IMR-90 (cell line): ENCODE data around the gene FBXW8. TPM values are rescaled to one million over a fixed set of nuclear protein-coding genes. Genes with fewer than 3 reads are reported as not detected.

Source experiments
- ATAC-seq: fragments of 200-7000 bp; cut with Tn5 transposase; 2 replicates; pipeline ENCODE4 v1.9.1; 2020; ENCODE audit warnings: low read depth, mild to moderate bottlenecking, moderate library complexity
- BruUV-seq: library from RNA; stranded (reverse); fragments of 400-500 nt; replicated peaks from 2 replicates; lab custom pipeline; 2021; lab: Mats Ljungman, UMichigan
- CTCF ChIA-PET: fragments of 300-600 bp; formaldehyde crosslinking; extraction: SDS; loops from one replicate; lab custom pipeline; 2021; ENCODE audit warnings: antibody characterized with exemption; lab: Yijun Ruan, JAX
- POLR2A ChIA-PET: fragments of 300-600 bp; sonication (Branson Sonifier 250); formaldehyde crosslinking; loops from one replicate; lab custom pipeline; 2022; ENCODE audit warnings: antibody characterized with exemption; ENCODE audit not compliant: unreplicated experiment; lab: Charles Lee
- DNase-seq: peaks from one replicate; pipeline ENCODE4 v3.0.0; 2013
- H2AFZ ChIP-seq: replicated peaks from 2 replicates; pipeline ENCODE3; 2013; ENCODE audit warnings: low read length, mild to moderate bottlenecking; ENCODE audit not compliant: poor library complexity
- H2AK5ac ChIP-seq: 2 replicates; pipeline ENCODE4 v1.6.1; 2013; ENCODE audit warnings: low read depth, low read length, inconsistent platforms
- H2AK9ac ChIP-seq: replicated peaks from 2 replicates; pipeline ENCODE3; 2013; ENCODE audit warnings: mild to moderate bottlenecking, low read depth, low read length, moderate library complexity; ENCODE audit not compliant: poor library complexity
- H2BK120ac ChIP-seq: 2 replicates; pipeline ENCODE4 v1.6.1; 2013; ENCODE audit warnings: low read depth, low read length, inconsistent platforms
- H2BK15ac ChIP-seq: 3 replicates; pipeline ENCODE4 v1.6.1; 2013; ENCODE audit warnings: low read depth, low read length, inconsistent platforms
- H2BK20ac ChIP-seq: 2 replicates; pipeline ENCODE4 v1.6.1; 2013; ENCODE audit warnings: low read depth, mild to moderate bottlenecking, inconsistent platforms, low read length, moderate library complexity
- H2BK5ac ChIP-seq: 2 replicates; pipeline ENCODE4 v1.6.1; 2013; ENCODE audit warnings: mild to moderate bottlenecking, low read depth, low read length, inconsistent platforms; ENCODE audit not compliant: poor library complexity, severe bottlenecking
- H3K14ac ChIP-seq: replicated peaks from 2 replicates; pipeline ENCODE4 v1.6.1; 2013; ENCODE audit warnings: low read depth, low read length, inconsistent platforms
- H3K18ac ChIP-seq: 2 replicates; pipeline ENCODE4 v1.6.1; 2013; ENCODE audit warnings: low read depth, low read length, control low read depth
- H3K23ac ChIP-seq: 2 replicates; pipeline ENCODE4 v1.6.1; 2013; ENCODE audit warnings: low read depth, low read length, inconsistent platforms
- H3K27ac ChIP-seq: 2 replicates; pipeline ENCODE4 v1.5.1; 2013; ENCODE audit warnings: mild to moderate bottlenecking, control low read depth, low read length; ENCODE audit not compliant: insufficient read depth
- H3K27me3 ChIP-seq: 2 replicates; pipeline ENCODE4 v1.6.1; 2013; ENCODE audit warnings: low read length; ENCODE audit not compliant: control insufficient read depth, insufficient read depth
- H3K36me3 ChIP-seq: 2 replicates; pipeline ENCODE4 v1.6.1; 2013; ENCODE audit warnings: low read length, mixed read lengths; ENCODE audit not compliant: control insufficient read depth, insufficient read depth
- H3K4ac ChIP-seq: 2 replicates; pipeline ENCODE4 v1.6.1; 2013; ENCODE audit warnings: low read depth, low read length, inconsistent platforms
- H3K4me1 ChIP-seq: 2 replicates; pipeline ENCODE4 v1.6.1; 2013; ENCODE audit warnings: low read length, mixed read lengths; ENCODE audit not compliant: control insufficient read depth, insufficient read depth
- H3K4me2 ChIP-seq: 2 replicates; pipeline ENCODE4 v1.6.1; 2013; ENCODE audit warnings: low read depth, mild to moderate bottlenecking, control low read depth, low read length, moderate library complexity
- H3K4me3 ChIP-seq: 2 replicates; pipeline ENCODE4 v1.5.1; 2013; ENCODE audit warnings: low read depth, mild to moderate bottlenecking, control low read depth, low read length, moderate library complexity; ENCODE audit not compliant: insufficient read depth
- H3K56ac ChIP-seq: 2 replicates; pipeline ENCODE4 v1.6.1; 2013; ENCODE audit warnings: low read length, inconsistent platforms; ENCODE audit not compliant: insufficient read depth; ENCODE audit errors: extremely low read depth
- H3K79me1 ChIP-seq, 2 experiments: 2 replicates each; pipeline ENCODE4 v1.6.1; 2013; ENCODE audit warnings: low read length in 2 of 2, inconsistent platforms in 1 of 2, low read depth in 1 of 2
- H3K9ac ChIP-seq: 2 replicates; pipeline ENCODE4 v1.6.1; 2013; ENCODE audit warnings: low read depth, low read length, control low read depth
- H3K9me1 ChIP-seq: 2 replicates; pipeline ENCODE4 v1.6.1; 2013; ENCODE audit warnings: low read length, inconsistent platforms; ENCODE audit not compliant: insufficient read depth
- H3K9me3 ChIP-seq: 2 replicates; pipeline ENCODE4 v1.6.1; 2013; ENCODE audit warnings: low read length; ENCODE audit not compliant: control insufficient read depth, insufficient read depth
- H4K20me1 ChIP-seq: 2 replicates; pipeline ENCODE4 v1.6.1; 2013; ENCODE audit warnings: low read length, inconsistent platforms; ENCODE audit not compliant: insufficient read depth
- H4K5ac ChIP-seq: 2 replicates; pipeline ENCODE4 v1.6.1; 2013; ENCODE audit warnings: mild to moderate bottlenecking, low read depth, low read length, control low read depth
- H4K8ac ChIP-seq, 2 experiments: 2 replicates each; pipeline ENCODE4 v1.6.1; 2013; ENCODE audit warnings: low read depth in 2 of 2, low read length in 2 of 2, control low read depth in 1 of 2, inconsistent platforms in 1 of 2
- H4K91ac ChIP-seq: 2 replicates; pipeline ENCODE4 v1.6.1; 2013; ENCODE audit warnings: low read depth, low read length, inconsistent platforms; ENCODE audit not compliant: insufficient read depth
- BHLHE40 ChIP-seq: fragments of 150-350 bp; IDR thresholded peaks from 2 replicates; pipeline ENCODE4 v1.6.1; 2016; ENCODE audit warnings: mild to moderate bottlenecking, low read depth, low read length
- CHD1 ChIP-seq: IDR thresholded peaks from 2 replicates; pipeline ENCODE4 v1.6.1; 2012; ENCODE audit warnings: low read depth, low read length, improper control_type of control experiment
- CTCF ChIP-seq: conservative IDR thresholded peaks from 2 replicates; pipeline ENCODE4 v1.5.1; 2012; ENCODE audit warnings: mild to moderate bottlenecking, low read depth, low read length, improper control_type of control experiment
- FOS ChIP-seq: fragments of 150-350 bp; IDR thresholded peaks from 2 replicates; pipeline ENCODE4 v1.6.1; 2016; ENCODE audit warnings: low read depth, low read length
- MAFK ChIP-seq: IDR thresholded peaks from 2 replicates; pipeline ENCODE4 v1.6.1; 2012; ENCODE audit warnings: low read depth, low read length, improper control_type of control experiment
- MXI1 ChIP-seq: IDR thresholded peaks from 2 replicates; pipeline ENCODE4 v1.6.1; 2012; ENCODE audit warnings: low read depth, mild to moderate bottlenecking, low read length, moderate library complexity, borderline replicate concordance
- NFE2L2 ChIP-seq: fragments of 150-350 bp; IDR thresholded peaks from 2 replicates; pipeline ENCODE4 v1.6.1; 2016; ENCODE audit warnings: low read depth, mild to moderate bottlenecking, low read length
- RAD21 ChIP-seq: IDR thresholded peaks from 2 replicates; pipeline ENCODE4 v1.6.1; 2012; ENCODE audit warnings: low read length, improper control_type of control experiment
- RFX5 ChIP-seq: IDR thresholded peaks from 2 replicates; pipeline ENCODE4 v1.8.0; 2012; ENCODE audit warnings: low read depth, mild to moderate bottlenecking, low read length, moderate library complexity
- SMC3 ChIP-seq: fragments of 150-350 bp; IDR thresholded peaks from 2 replicates; pipeline ENCODE4 v1.6.1; 2016; ENCODE audit warnings: low read depth, mild to moderate bottlenecking, antibody characterized with exemption, low read length, moderate library complexity
- WGBS, 2 experiments: methylation state at CpG; one replicate each; pipeline versions ENCODE4 v1.1.5 to v1.1.7; 2013; ENCODE audit warnings: missing lambda C conversion rate in 2 of 2; ENCODE audit not compliant: insufficient read length in 1 of 2; ENCODE audit errors: extremely low coverage in 2 of 2; 5-methylcytosine and 5-hydroxymethylcytosine counted together
- dilution Hi-C: fragments of 300-500 bp; cut with HindIII; formaldehyde crosslinking; loops from one replicate; pipeline ENCODE4 v1.14.3; 2018; ENCODE audit warnings: low sequenced_read_pairs; ENCODE audit not compliant: unreplicated experiment
- in situ Hi-C: fragments of 300-500 bp; cut with MboI; formaldehyde crosslinking; loops from 3 replicates; pipeline ENCODE4 v1.14.3; 2019; ENCODE audit warnings: low sequenced_read_pairs, inconsistent platforms, mixed read lengths
- intact Hi-C: fragments of 100-400 bp; cut with micrococcal nuclease; formaldehyde crosslinking; loops from 2 replicates; pipeline ENCODE4 v1.10.0; 2022
- polyA plus RNA-seq, 3 experiments: library from polyadenylated mRNA; depleted of rRNA; stranded (reverse); fragments of >200 nt; gene quantifications; 2 replicates each; pipeline ENCODE4 v1.2.3, GENCODE V29; 2012; ENCODE audit warnings: low replicate concordance in 1 of 3
- total RNA-seq: library from RNA; depleted of rRNA; stranded (reverse); fragments of >200 nt; gene quantifications from 2 replicates; pipeline ENCODE4 v1.2.3, GENCODE V29; 2012
- TF ChIP-seq, protein P1 (sequence below): fragments of 150-350 bp; IDR thresholded peaks from 2 replicates; pipeline ENCODE4 v1.6.1; 2016; ENCODE audit warnings: low read depth, mild to moderate bottlenecking, low read length, moderate library complexity, borderline replicate concordance
- TF ChIP-seq, protein P2 (sequence below): fragments of 150-350 bp; IDR thresholded peaks from 2 replicates; pipeline ENCODE4 v1.6.1; 2017; ENCODE audit warnings: mild to moderate bottlenecking, antibody characterized with exemption, low read length, low read depth

Gene FBXW8
- total and polyA plus RNA-seq, 2 of the 4 experiments (the other 2 are of a cell fraction) = 20.3 to 25.8 TPM

DNA sequence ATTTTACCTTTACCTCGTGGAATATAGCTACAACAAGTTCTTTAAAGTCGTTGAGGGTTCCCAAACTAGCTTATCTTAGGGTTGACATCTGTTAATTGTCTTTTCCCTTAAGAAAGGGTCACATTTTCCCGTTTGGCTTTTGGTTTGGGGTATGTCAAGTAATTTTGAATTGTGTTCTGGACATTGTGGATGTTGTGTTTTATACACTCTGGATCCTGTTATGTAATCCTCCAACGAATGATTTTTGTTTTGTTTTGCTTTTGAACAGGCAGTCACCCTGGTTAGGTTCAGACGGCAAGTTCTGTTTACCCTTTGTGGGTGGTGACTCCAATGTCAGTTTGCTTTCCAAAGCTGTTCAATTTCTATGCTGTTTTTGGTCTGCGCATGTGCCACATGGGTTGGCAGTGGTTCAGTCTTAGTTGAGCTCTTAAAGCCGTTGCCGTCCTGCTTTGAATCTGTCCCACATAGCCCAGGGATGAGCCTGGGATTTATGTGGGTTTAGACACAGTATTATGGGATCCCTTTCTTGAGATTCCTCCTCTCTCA lies 103.7 kb downstream of the FBXW8 start:
- TF ChIP-seq RFX5 (no peak), BHLHE40 (no peak), MXI1 (no peak), MAFK (no peak), FOS (no peak), RAD21 (no peak), NFE2L2 (no peak), CTCF (no peak), CHD1 (no peak), SMC3 (no peak)
- TF ChIP-seq, protein P1, sequence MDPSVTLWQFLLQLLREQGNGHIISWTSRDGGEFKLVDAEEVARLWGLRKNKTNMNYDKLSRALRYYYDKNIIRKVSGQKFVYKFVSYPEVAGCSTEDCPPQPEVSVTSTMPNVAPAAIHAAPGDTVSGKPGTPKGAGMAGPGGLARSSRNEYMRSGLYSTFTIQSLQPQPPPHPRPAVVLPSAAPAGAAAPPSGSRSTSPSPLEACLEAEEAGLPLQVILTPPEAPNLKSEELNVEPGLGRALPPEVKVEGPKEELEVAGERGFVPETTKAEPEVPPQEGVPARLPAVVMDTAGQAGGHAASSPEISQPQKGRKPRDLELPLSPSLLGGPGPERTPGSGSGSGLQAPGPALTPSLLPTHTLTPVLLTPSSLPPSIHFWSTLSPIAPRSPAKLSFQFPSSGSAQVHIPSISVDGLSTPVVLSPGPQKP = no peak
- TF ChIP-seq, protein P2, sequence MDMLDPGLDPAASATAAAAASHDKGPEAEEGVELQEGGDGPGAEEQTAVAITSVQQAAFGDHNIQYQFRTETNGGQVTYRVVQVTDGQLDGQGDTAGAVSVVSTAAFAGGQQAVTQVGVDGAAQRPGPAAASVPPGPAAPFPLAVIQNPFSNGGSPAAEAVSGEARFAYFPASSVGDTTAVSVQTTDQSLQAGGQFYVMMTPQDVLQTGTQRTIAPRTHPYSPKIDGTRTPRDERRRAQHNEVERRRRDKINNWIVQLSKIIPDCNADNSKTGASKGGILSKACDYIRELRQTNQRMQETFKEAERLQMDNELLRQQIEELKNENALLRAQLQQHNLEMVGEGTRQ = no peak
- no peak overlapping the region for H2BK120ac ChIP-seq
- no peak overlapping the region for H3K56ac ChIP-seq
- 100% methylated on average over 2 of the region's 8 CpGs; no CpG with 5 or more reads in 1 of the 2 experiments for WGBS, 2 experiments
- peaks cover 12% of the 10 kb centered on the region; the same call in 1 of the 2 replicates for H4K20me1 ChIP-seq
- H3K79me1 ChIP-seq = peaks cover 8 to 17% of the 10 kb centered on the region in 2 experiments; a peak in 3 of 4 replicates
- H3K4ac ChIP-seq = no peak overlapping the region
- ChIA-PET POLR2A (no interaction called here), CTCF (no interaction called here)
- H3K9me3 ChIP-seq = peaks cover 2% of the 10 kb centered on the region
- H2AK9ac ChIP-seq = no peak overlapping the region
- no peak overlapping the region for H2AFZ ChIP-seq
- no peak overlapping the region for H3K9ac ChIP-seq
- no peak overlapping the region for H3K14ac ChIP-seq
- H3K4me2 ChIP-seq = no peak overlapping the region
- no TSS peak for BruUV-seq
- peaks cover 34% of the 10 kb centered on the region for H3K36me3 ChIP-seq
- H2BK5ac ChIP-seq = no peak overlapping the region
- H2BK15ac ChIP-seq = no peak overlapping the region
- no peak overlapping the region for H2AK5ac ChIP-seq
- no peaks in the 10 kb centered on the region for H3K4me1 ChIP-seq
- dilution Hi-C loops (no loop called here), in situ Hi-C loops (no loop called here), intact Hi-C loops (no loop called here)
- H3K18ac ChIP-seq = no peak overlapping the region
- H3K27ac ChIP-seq = no peak overlapping the region
- no peak overlapping the region for H3K23ac ChIP-seq
- ATAC-seq (no peak), DNase-seq (no peak)
- H4K91ac ChIP-seq = no peak overlapping the region
- H2BK20ac ChIP-seq = no peak overlapping the region
- no peak overlapping the region for H4K5ac ChIP-seq
- H3K4me3 ChIP-seq = no peak overlapping the region
- no peak overlapping the region for H4K8ac ChIP-seq
- no peaks in the 10 kb centered on the region for H3K27me3 ChIP-seq
- no peaks in the 10 kb centered on the region for H3K9me1 ChIP-seq
